Measurements from ENCODE around the gene CCDC13. TPM values are rescaled to one million over a fixed set of nuclear protein-coding genes. Genes with fewer than 3 reads are reported as not detected.

CCDC13 gene, protein sequence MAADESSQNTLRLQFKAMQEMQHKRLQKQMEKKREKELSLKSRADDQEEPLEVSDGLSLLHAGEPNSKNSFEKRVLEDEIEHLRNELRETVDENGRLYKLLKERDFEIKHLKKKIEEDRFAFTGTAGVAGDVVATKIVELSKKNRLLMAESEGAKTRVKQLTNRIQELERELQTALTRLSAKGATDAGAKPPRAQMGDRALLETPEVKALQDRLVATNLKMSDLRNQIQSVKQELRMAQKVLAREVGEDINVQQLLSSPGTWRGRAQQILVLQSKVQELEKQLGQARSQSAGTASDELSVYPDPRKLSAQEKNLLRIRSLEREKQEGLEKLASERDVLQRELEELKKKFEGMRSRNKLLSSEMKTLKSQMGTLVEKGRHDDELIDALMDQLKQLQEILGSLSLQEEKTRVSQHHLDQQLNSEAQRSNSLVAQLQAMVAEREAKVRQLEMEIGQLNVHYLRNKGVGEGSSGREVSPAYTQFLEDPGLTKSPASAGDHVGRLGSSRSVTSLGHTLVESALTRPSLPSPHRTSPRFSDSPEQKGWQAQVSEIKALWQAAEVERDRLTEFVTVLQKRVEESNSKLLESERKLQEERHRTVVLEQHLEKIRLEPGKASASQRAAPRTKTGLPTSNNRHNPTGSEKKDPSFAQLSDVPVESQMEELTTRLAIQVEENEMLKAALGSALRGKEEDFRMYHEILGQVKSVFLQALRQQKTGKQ
- polyA plus RNA-seq (2011; rRNA removed), result 0.47 and 0.49 TPM in 2 replicates
- polyA plus RNA-seq (2012; cell fraction: cytosol; rRNA removed), result 0.27 and 0.38 TPM in 2 replicates
- 0.70 and 0.82 TPM in 2 replicates for polyA plus RNA-seq (2012; cell fraction: nucleus; rRNA removed)
- polyA plus RNA-seq (2017; fragmentation: RNase III; extraction: RNeasy Plus Mini Kit Qiagen cat#74134 plus additional on column Dnase treatment), result 0.33 to 0.54 TPM (median 0.41 TPM) in 3 replicates
- polyA minus RNA-seq (2011; rRNA and poly(A)+ RNA removed), result not detected in 2 replicates

- peak within 1 kb of the TSS in 1 of 2 experiments; percentile 35; a peak in 1 of 6 replicates for H3K27ac ChIP-seq
- POLR2A ChIA-PET, result no interaction called here
- ATAC-seq (peak; percentile 89 to 93), DNase-seq (ENCODE audit: low read depth in 1 of 2, low spot score in 1 of 2) (peak; percentile 25 to 70), FAIRE-seq (no peak)
- peak within 1 kb of the TSS; percentile 29 for H3K4me3 ChIP-seq
- H3K9me3 ChIP-seq, result no peaks in the 10 kb centered on the region
- CTCF ChIA-PET, result no interaction called here
- H3K4me2 ChIP-seq, result peak within 1 kb of the TSS; percentile 36
- WGBS (ENCODE audit: missing lambda C conversion rate), result 59% methylated on average over 31 of the region's 63 CpGs
- TF ChIP-seq JUNB (IDR thresholded peaks at IDR 0.05) (no peak), HEYL (CRISPR knock-in tag; IDR thresholded peaks at IDR 0.05) (no peak), RCOR1 (IDR thresholded peaks at IDR 0.05; ENCODE audit: low read depth, low read length) (no peak), BHLHE40 (IDR thresholded peaks at IDR 0.05; ENCODE audit: low read depth, low read length) (no peak), RFX5 (IDR thresholded peaks at IDR 0.05) (peak; percentile 90), CEBPB (IDR thresholded peaks at IDR 0.05) (no peak)
- no peaks in the 10 kb centered on the region for H3K4me1 ChIP-seq
Measured at GRCh38 chr3:42772670-42773408, at the start of gene CCDC13. TSS of gene CCDC13 (minus strand) at chr3:42773253. CDS start at chr3:42758345, 14,908 bp downstream.

DNA sequence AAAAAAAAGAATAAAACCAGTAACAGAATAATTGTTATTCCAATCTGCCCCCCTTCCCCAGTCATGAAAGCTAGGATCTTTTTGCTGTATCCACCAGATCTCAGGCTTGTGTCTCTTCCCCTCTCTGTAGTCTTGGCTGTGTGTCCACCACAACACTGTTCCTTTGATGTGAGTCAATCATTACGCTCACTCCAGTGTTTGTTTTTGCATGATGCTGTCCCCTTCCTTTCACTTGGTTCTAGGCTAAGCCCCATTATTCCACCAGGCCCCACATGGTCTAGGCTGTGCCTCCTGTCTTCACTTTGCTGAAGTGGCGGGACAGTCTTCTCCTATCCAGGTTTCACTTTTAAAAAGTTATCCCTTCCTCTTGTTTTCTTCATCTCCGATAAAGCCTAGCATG lies 49.8 kb upstream of the CCDC13 start:
- ChIA-PET CTCF (interaction anchor here (0.6 kb wide), 1 partner anchor 67 kb away, joined by 3 read pairs; no protein-coding TSS in a partner anchor), POLR2A (no interaction called here)
- TF ChIP-seq NFE2L2 (conservative IDR thresholded peaks at IDR 0.05; ENCODE audit: low read length), result no peak
- TF ChIP-seq PBX3 (IDR thresholded peaks at IDR 0.05), result no peak
- TF ChIP-seq MAZ (IDR thresholded peaks at IDR 0.05; ENCODE audit: borderline replicate concordance, low read depth, low read length), result no peak
- no peak for TF ChIP-seq KDM5A (IDR thresholded peaks at IDR 0.05)
- TF ChIP-seq CBX2 (IDR thresholded peaks at IDR 0.05; ENCODE audit: borderline replicate concordance, low read depth), result no peak
- TF ChIP-seq NPAS2 (CRISPR knock-in tag; IDR thresholded peaks at IDR 0.05; ENCODE audit: borderline replicate concordance), result no peak
- no peak for TF ChIP-seq EHMT2 (IDR thresholded peaks at IDR 0.05; ENCODE audit: low read depth)
- no peak overlapping the region for H3K4me3 ChIP-seq
- no peaks in the 10 kb centered on the region for H3K9me3 ChIP-seq
- peak overlapping the region; percentile 39; the same call in 2 of the 3 replicates for H3K4me2 ChIP-seq
- no peak for ATAC-seq
- peak overlapping the region; percentile 44 to 59; a peak in 4 of 6 replicates for H3K27ac ChIP-seq
- WGBS (ENCODE audit: missing lambda C conversion rate), result 79% methylated on average over 3 of the region's 3 CpGs
- H3K4me1 ChIP-seq, result peaks cover 8% of the 10 kb centered on the region; the same call in 1 of the 3 replicates
- no peak for FAIRE-seq
- no peak for DNase-seq (ENCODE audit: low read depth in 1 of 2, low spot score in 1 of 2)

- Histone ChIP-seq H3K27ac (no peak overlapping the region), H3K4me3 (no peak overlapping the region), H3K9me3 (no peaks in the 10 kb centered on the region), H3K4me1 (peaks cover 8% of the 10 kb centered on the region; the same call in 1 of the 3 replicates), H3K4me2 (no peak overlapping the region)
- DNase-seq (ENCODE audit: low read depth in 1 of 2, low spot score in 1 of 2), result no peak
- CTCF ChIA-PET, result interaction anchor here (0.6 to 1.5 kb wide), 3 partner anchors 17 to 629 kb away, joined by 4 to 6 read pairs (median 5); partner anchors contain the start of gene HIGD1A
- FAIRE-seq, result no peak
- no peak for ATAC-seq
- TF ChIP-seq RCOR1 (IDR thresholded peaks at IDR 0.05; ENCODE audit: low read depth, low read length) (no peak), KDM5A (IDR thresholded peaks at IDR 0.05) (no peak), RFX5 (IDR thresholded peaks at IDR 0.05) (no peak), RARB (CRISPR knock-in tag; IDR thresholded peaks at IDR 0.05) (no peak), HES2 (IDR thresholded peaks at IDR 0.05) (no peak), ZNF302 (CRISPR knock-in tag; IDR thresholded peaks at IDR 0.05) (no peak)
- TF ChIP-seq, protein P1, sequence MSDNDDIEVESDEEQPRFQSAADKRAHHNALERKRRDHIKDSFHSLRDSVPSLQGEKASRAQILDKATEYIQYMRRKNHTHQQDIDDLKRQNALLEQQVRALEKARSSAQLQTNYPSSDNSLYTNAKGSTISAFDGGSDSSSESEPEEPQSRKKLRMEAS (IDR thresholded peaks at IDR 0.05), result no peak
- TF ChIP-seq, protein P2, sequence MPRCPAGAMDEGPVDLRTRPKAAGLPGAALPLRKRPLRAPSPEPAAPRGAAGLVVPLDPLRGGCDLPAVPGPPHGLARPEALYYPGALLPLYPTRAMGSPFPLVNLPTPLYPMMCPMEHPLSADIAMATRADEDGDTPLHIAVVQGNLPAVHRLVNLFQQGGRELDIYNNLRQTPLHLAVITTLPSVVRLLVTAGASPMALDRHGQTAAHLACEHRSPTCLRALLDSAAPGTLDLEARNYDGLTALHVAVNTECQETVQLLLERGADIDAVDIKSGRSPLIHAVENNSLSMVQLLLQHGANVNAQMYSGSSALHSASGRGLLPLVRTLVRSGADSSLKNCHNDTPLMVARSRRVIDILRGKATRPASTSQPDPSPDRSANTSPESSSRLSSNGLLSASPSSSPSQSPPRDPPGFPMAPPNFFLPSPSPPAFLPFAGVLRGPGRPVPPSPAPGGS (IDR thresholded peaks at IDR 0.05), result no peak
- TF ChIP-seq, protein P3, sequence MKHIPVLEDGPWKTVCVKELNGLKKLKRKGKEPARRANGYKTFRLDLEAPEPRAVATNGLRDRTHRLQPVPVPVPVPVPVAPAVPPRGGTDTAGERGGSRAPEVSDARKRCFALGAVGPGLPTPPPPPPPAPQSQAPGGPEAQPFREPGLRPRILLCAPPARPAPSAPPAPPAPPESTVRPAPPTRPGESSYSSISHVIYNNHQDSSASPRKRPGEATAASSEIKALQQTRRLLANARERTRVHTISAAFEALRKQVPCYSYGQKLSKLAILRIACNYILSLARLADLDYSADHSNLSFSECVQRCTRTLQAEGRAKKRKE (CRISPR knock-in tag; IDR thresholded peaks at IDR 0.05; ENCODE audit: low read depth), result no peak
- TF ChIP-seq, protein P4, sequence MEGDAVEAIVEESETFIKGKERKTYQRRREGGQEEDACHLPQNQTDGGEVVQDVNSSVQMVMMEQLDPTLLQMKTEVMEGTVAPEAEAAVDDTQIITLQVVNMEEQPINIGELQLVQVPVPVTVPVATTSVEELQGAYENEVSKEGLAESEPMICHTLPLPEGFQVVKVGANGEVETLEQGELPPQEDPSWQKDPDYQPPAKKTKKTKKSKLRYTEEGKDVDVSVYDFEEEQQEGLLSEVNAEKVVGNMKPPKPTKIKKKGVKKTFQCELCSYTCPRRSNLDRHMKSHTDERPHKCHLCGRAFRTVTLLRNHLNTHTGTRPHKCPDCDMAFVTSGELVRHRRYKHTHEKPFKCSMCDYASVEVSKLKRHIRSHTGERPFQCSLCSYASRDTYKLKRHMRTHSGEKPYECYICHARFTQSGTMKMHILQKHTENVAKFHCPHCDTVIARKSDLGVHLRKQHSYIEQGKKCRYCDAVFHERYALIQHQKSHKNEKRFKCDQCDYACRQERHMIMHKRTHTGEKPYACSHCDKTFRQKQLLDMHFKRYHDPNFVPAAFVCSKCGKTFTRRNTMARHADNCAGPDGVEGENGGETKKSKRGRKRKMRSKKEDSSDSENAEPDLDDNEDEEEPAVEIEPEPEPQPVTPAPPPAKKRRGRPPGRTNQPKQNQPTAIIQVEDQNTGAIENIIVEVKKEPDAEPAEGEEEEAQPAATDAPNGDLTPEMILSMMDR (IDR thresholded peaks at IDR 0.05), result no peak
- POLR2A ChIA-PET, result no interaction called here
- 78% methylated on average over 6 of the region's 6 CpGs for WGBS (ENCODE audit: missing lambda C conversion rate)
Measured at GRCh38 chr3:42820746-42821051, 47.6 kb upstream of the CCDC13 start.

Data from A549 (cell line).